SK-N-SH (cell line): ENCODE data around the gene CNTN4.

Experiments
- EP300 ChIP-seq, 2 experiments: IDR thresholded peaks; 2 replicates each; pipeline versions ENCODE4 v1.4.0 to v1.6.1; 2012; ENCODE audit warnings: borderline replicate concordance in 1 of 2, low read depth in 1 of 2, low read length in 1 of 2
- FOXJ3 ChIP-seq: sonication (generic); formaldehyde crosslinking; IDR thresholded peaks from 2 replicates; pipeline ENCODE4 v1.5.1; 2020; ENCODE audit warnings: mild to moderate bottlenecking, missing genetic modification reagents
- FOXM1 ChIP-seq: IDR thresholded peaks from 2 replicates; pipeline ENCODE4 v1.4.0; 2012; ENCODE audit warnings: low read depth, mild to moderate bottlenecking
- MXI1 ChIP-seq: IDR thresholded peaks from 2 replicates; pipeline ENCODE4 v1.6.1; 2012; ENCODE audit warnings: mild to moderate bottlenecking, low read depth, low read length, improper control_type of control experiment
- POLR2AphosphoS5 ChIP-seq: IDR thresholded peaks from 2 replicates; pipeline ENCODE4 v1.6.1; 2012; ENCODE audit warnings: low read depth, low read length
- ZBTB33 ChIP-seq: IDR thresholded peaks from 2 replicates; pipeline ENCODE4 v1.4.0; 2012; ENCODE audit warnings: low read depth, borderline replicate concordance
- TF ChIP-seq, protein P1 (sequence below): fragments of 200-600 bp; sonication (generic); IDR thresholded peaks from 2 replicates; pipeline ENCODE4 v1.6.1; 2017; ENCODE audit warnings: antibody characterized with exemption, mild to moderate bottlenecking, moderate library complexity

- TF ChIP-seq MXI1: no peak
- TF ChIP-seq, protein P1, sequence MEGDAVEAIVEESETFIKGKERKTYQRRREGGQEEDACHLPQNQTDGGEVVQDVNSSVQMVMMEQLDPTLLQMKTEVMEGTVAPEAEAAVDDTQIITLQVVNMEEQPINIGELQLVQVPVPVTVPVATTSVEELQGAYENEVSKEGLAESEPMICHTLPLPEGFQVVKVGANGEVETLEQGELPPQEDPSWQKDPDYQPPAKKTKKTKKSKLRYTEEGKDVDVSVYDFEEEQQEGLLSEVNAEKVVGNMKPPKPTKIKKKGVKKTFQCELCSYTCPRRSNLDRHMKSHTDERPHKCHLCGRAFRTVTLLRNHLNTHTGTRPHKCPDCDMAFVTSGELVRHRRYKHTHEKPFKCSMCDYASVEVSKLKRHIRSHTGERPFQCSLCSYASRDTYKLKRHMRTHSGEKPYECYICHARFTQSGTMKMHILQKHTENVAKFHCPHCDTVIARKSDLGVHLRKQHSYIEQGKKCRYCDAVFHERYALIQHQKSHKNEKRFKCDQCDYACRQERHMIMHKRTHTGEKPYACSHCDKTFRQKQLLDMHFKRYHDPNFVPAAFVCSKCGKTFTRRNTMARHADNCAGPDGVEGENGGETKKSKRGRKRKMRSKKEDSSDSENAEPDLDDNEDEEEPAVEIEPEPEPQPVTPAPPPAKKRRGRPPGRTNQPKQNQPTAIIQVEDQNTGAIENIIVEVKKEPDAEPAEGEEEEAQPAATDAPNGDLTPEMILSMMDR: no peak
- no peak for TF ChIP-seq ZBTB33
- no peak for TF ChIP-seq EP300 (IDR thresholded peaks at IDR 0.05; ENCODE audit: borderline replicate concordance in 1 of 2, low read depth in 1 of 2, low read length in 1 of 2)
- no peak for TF ChIP-seq POLR2AphosphoS5
- no peak for TF ChIP-seq FOXJ3 (CRISPR knock-in tag)
- TF ChIP-seq FOXM1: no peak
Observed at GRCh38 chr3:2995195-2995594, 896.5 kb downstream of the CNTN4 start.
